ENCODE results near the gene RCBTB1.
"Not testable (repeated sequence)": the region's sequence is repeated elsewhere in the genome, so short reads cannot be mapped to it uniquely, and the experiment has no call there.

RCBTB1 gene

DNA sequence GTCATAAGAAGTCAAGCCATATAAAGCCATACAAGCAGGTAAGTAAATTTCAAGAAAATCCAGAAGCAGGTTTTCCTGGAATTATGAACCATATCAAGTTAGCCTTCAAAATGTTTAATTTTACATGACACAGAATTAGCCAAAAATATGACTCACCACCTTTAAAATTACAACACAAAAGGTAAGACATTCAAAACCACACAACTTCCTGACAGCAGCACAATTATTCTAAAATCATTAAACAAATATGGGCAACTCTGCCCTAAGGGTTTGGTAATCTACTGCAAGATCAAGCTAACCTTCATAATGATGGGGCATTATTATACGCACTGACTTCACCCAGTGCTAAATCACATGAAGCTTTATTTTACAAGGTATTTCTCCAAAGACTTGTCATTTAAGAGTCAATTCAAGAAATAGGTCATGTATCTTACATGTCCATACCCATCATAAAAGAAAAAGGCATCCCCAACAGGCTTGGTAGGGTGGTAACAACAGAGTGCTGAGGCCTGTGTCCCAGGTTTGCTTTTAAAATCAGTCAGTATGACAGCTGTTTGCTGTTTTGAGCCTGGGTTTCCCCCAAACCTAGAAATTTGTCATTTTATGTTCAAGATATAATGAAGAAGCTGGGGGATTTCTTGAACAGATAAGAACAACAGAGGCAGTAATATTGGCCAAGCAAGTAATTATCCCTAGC, 15.2 kb downstream of the RCBTB1 start:
- H3K36me3 ChIP-seq (ENCODE audit: insufficient read depth, low read depth, low read length), result peaks cover 16% of the 10 kb centered on the region
- H3K27ac ChIP-seq (ENCODE audit: low read length), result no peak overlapping the region
- H3K27me3 ChIP-seq (ENCODE audit: insufficient read depth, low read length), result no peaks in the 10 kb centered on the region
- no peak overlapping the region for H3K4me3 ChIP-seq (ENCODE audit: low read length)
- H3K9ac ChIP-seq (ENCODE audit: low read depth, low read length), result no peak overlapping the region
- no peaks in the 10 kb centered on the region for H3K9me3 ChIP-seq (ENCODE audit: insufficient read depth, low read depth, low read length)
- H3K4me1 ChIP-seq (ENCODE audit: insufficient read depth, low read length), result no peaks in the 10 kb centered on the region

DNA sequence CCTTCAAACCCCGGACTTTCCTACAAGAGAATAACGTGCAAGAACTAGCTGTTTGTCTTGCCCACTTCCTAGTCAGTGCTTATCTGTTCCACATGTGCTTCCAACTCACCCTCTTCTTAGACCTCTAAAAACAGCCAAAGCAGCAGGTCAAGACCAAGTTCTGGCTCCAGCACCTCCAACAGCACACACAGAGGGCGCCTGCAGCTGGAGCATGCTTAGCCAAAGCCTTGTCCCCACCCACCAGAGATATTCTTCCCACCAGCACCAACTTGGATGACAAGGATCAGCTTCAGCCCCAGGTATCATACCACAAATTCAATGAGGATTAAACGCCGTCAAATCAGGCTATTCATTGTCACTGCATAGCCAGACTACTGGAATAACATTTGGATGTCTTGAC, 17.9 kb downstream of the RCBTB1 start:
- H3K36me3 ChIP-seq (ENCODE audit: insufficient read depth, low read depth, low read length), result peaks cover 21% of the 10 kb centered on the region
- H3K27ac ChIP-seq (ENCODE audit: low read length), result no peak overlapping the region
- no peaks in the 10 kb centered on the region for H3K27me3 ChIP-seq (ENCODE audit: insufficient read depth, low read length)
- no peak overlapping the region for H3K9ac ChIP-seq (ENCODE audit: low read depth, low read length)
- H3K4me1 ChIP-seq (ENCODE audit: insufficient read depth, low read length), result no peaks in the 10 kb centered on the region
- H3K9me3 ChIP-seq (ENCODE audit: insufficient read depth, low read depth, low read length), result no peaks in the 10 kb centered on the region
- H3K4me3 ChIP-seq (ENCODE audit: low read length), result no peak overlapping the region

- H3K4me1 ChIP-seq (ENCODE audit: insufficient read depth, low read length), result no peaks in the 10 kb centered on the region
- no peak overlapping the region for H3K9ac ChIP-seq (ENCODE audit: low read depth, low read length)
- no peak overlapping the region for H3K4me3 ChIP-seq (ENCODE audit: low read length)
- H3K27ac ChIP-seq (ENCODE audit: low read length), result no peak overlapping the region
- peaks cover 19% of the 10 kb centered on the region for H3K36me3 ChIP-seq (ENCODE audit: insufficient read depth, low read depth, low read length)
- H3K9me3 ChIP-seq (ENCODE audit: insufficient read depth, low read depth, low read length), result no peaks in the 10 kb centered on the region
- H3K27me3 ChIP-seq (ENCODE audit: insufficient read depth, low read length), result no peaks in the 10 kb centered on the region
These were observed 18.9 kb downstream of the RCBTB1 start for GRCh38 chr13:49566461-49566860.

DNA sequence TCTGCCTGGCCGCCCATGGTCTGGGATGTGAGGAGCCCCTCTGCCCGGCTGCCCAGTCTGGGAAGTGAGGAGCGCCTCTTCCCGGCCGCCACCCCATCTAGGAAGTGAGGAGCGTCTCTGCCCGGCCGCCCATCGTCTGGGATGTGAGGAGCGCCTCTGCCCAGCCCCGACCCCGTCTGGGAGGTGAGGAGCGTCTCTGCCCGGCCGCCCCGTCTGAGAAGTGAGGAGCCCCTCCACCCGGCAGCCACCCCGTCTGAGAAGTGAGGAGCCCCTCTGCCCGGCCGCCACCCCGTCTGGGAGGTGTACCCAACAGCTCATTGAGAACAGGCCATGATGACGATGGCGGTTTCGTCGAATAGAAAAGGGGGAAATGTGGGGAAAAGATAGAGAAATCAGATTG, 19.9 kb downstream of the RCBTB1 start:
- not testable (repeated sequence) for H3K27me3 ChIP-seq (ENCODE audit: insufficient read depth, low read length); H3K4me1 ChIP-seq (ENCODE audit: insufficient read depth, low read length); H3K9me3 ChIP-seq (ENCODE audit: insufficient read depth, low read depth, low read length); H3K4me3 ChIP-seq (ENCODE audit: low read length); H3K27ac ChIP-seq (ENCODE audit: low read length); H3K9ac ChIP-seq (ENCODE audit: low read depth, low read length)
- peaks cover 25% of the 10 kb centered on the region for H3K36me3 ChIP-seq (ENCODE audit: insufficient read depth, low read depth, low read length)

DNA sequence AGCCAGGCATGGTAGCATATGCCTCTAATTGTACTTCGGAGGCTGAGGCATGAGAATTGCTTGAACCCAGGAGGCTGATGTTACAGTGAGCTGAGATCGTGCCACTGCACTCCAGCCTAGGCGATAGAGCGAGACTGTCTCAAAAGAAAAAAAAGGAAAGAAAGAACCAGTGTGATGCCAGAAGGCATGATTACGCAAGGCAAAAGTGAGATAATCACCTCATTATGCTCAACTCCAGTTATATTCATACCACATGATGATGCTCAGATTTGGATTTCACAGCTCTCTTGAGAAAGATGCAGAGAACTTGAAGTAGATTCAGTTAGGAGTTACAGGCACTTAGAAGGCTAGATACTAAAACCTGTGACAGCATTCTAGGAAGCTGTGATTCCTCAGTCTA, 21.8 kb downstream of the RCBTB1 start:
- Histone ChIP-seq H3K9ac (ENCODE audit: low read depth, low read length) (no peak overlapping the region), H3K27me3 (ENCODE audit: insufficient read depth, low read length) (no peaks in the 10 kb centered on the region), H3K9me3 (ENCODE audit: insufficient read depth, low read depth, low read length) (no peaks in the 10 kb centered on the region), H3K27ac (ENCODE audit: low read length) (no peak overlapping the region), H3K4me1 (ENCODE audit: insufficient read depth, low read length) (no peaks in the 10 kb centered on the region), H3K36me3 (ENCODE audit: insufficient read depth, low read depth, low read length) (peaks cover 45% of the 10 kb centered on the region), H3K4me3 (ENCODE audit: low read length) (no peak overlapping the region)

DNA sequence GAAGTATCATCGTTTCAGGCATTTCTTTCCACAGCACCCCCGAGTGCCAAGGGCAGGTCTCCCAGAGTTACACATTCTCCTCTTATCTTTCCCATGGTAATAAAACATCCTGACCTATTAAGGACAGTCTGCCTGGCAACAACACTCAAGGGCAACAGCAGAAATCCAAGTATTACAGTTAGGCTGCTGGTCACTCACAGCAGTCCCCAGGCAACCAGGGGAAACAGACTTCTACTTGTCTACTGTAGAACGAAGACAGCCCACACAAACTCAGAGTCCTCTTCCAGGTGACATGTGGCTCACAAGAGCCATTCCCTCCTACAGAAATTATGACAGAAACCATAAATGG, 24.3 kb downstream of the RCBTB1 start:
- Histone ChIP-seq H3K36me3 (ENCODE audit: insufficient read depth, low read depth, low read length) (peaks cover 48% of the 10 kb centered on the region), H3K27me3 (ENCODE audit: insufficient read depth, low read length) (no peaks in the 10 kb centered on the region), H3K27ac (ENCODE audit: low read length) (no peak overlapping the region), H3K4me1 (ENCODE audit: insufficient read depth, low read length) (no peaks in the 10 kb centered on the region), H3K9ac (ENCODE audit: low read depth, low read length) (no peak overlapping the region), H3K9me3 (ENCODE audit: insufficient read depth, low read depth, low read length) (no peaks in the 10 kb centered on the region), H3K4me3 (ENCODE audit: low read length) (no peak overlapping the region)

DNA sequence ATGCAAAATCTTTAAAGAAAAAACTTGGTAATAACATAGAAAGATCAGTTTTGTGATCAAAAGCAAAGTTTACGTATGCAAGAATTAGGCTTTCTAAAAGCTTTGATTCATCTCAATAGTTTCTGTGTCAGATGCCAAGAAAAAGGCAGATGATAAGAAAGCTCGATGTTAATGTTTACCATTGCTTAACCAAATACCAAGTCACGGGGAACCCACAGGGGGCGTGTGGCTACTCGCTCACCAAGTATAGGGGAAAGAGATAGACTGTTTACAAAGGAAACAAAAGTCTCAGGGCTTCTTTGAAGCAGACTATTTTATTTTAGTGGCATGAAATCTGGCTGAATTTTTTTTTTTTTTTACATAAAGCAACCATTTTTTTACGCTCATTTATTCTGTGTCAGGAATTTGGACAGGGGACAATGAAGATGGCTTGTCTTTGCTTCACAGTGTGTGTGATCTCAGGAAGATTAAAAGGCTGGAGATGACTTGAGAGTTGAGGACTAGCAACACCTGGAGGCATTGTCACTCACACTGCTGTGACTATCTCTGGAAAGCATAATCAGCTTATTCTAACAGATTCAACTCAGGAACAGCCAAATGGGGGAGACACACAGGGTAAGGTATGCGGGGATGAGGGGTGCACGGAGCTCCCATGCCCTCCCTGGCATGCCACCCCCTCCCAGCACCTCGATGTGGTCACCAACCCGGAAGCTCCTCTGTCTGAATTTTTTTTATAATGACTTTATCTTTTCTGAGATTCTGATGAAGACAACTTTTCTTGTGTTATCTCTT, 24.9 kb downstream of the RCBTB1 start:
- peaks cover 53% of the 10 kb centered on the region for H3K36me3 ChIP-seq (ENCODE audit: insufficient read depth, low read depth, low read length)
- H3K9me3 ChIP-seq (ENCODE audit: insufficient read depth, low read depth, low read length), result no peaks in the 10 kb centered on the region
- H3K4me3 ChIP-seq (ENCODE audit: low read length), result no peak overlapping the region
- no peak overlapping the region for H3K9ac ChIP-seq (ENCODE audit: low read depth, low read length)
- no peaks in the 10 kb centered on the region for H3K27me3 ChIP-seq (ENCODE audit: insufficient read depth, low read length)
- H3K27ac ChIP-seq (ENCODE audit: low read length), result no peak overlapping the region
- no peaks in the 10 kb centered on the region for H3K4me1 ChIP-seq (ENCODE audit: insufficient read depth, low read length)

DNA sequence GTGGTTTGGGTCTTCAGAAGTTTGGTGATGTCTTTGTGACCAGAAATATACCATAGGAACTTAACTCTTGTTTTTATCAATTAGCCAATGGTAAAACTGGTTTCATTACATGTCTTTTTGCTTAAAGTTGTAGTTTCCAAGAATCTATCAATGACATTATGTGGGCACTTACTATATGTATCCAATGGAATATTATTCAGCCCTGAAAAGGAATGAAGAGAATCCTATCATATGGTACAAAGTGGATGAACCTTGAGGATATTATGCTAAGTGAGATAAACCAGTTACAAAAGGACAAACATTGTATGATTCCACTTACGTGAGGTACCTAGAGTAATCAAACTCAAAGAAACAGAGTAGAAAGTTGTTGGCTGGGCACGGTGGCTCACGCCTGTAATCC, 26.4 kb downstream of the RCBTB1 start:
- H3K9ac ChIP-seq (ENCODE audit: low read depth, low read length), result no peak overlapping the region
- peaks cover 61% of the 10 kb centered on the region for H3K36me3 ChIP-seq (ENCODE audit: insufficient read depth, low read depth, low read length)
- H3K27ac ChIP-seq (ENCODE audit: low read length), result no peak overlapping the region
- H3K4me1 ChIP-seq (ENCODE audit: insufficient read depth, low read length), result no peaks in the 10 kb centered on the region
- no peak overlapping the region for H3K4me3 ChIP-seq (ENCODE audit: low read length)
- no peaks in the 10 kb centered on the region for H3K9me3 ChIP-seq (ENCODE audit: insufficient read depth, low read depth, low read length)
- no peaks in the 10 kb centered on the region for H3K27me3 ChIP-seq (ENCODE audit: insufficient read depth, low read length)

DNA sequence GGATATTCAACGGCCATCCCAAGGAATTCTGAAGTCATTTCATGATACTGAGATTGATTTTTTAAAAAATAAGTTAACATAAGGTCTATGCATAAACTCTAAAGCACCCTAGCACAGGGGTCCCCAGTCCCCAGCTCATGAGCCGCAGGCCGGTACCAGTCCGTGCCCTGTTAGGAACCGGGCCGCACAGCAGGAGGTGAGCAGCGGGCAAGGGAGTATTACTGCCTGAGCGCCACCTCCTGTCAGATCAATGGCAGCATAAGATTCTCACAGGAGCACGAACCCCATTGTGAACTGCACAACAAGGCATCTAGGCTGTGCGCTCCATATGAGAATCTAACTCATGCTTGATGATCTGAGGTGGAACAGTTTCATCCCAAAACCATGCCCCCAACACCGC, 31.0 kb downstream of the RCBTB1 start:
- Histone ChIP-seq H3K36me3 (ENCODE audit: insufficient read depth, low read depth, low read length) (peaks cover 65% of the 10 kb centered on the region), H3K27ac (ENCODE audit: low read length) (no peak overlapping the region), H3K4me3 (ENCODE audit: low read length) (no peak overlapping the region), H3K27me3 (ENCODE audit: insufficient read depth, low read length) (no peaks in the 10 kb centered on the region), H3K9me3 (ENCODE audit: insufficient read depth, low read depth, low read length) (no peaks in the 10 kb centered on the region), H3K4me1 (ENCODE audit: insufficient read depth, low read length) (no peaks in the 10 kb centered on the region), H3K9ac (ENCODE audit: low read depth, low read length) (no peak overlapping the region)

GRCh38 chr13:49553888-49554287, 31.5 kb downstream of the RCBTB1 start:
- no peak overlapping the region for H3K4me3 ChIP-seq (ENCODE audit: low read length)
- peaks cover 65% of the 10 kb centered on the region for H3K36me3 ChIP-seq (ENCODE audit: insufficient read depth, low read depth, low read length)
- H3K9ac ChIP-seq (ENCODE audit: low read depth, low read length), result no peak overlapping the region
- H3K4me1 ChIP-seq (ENCODE audit: insufficient read depth, low read length), result no peaks in the 10 kb centered on the region
- H3K27ac ChIP-seq (ENCODE audit: low read length), result no peak overlapping the region
- H3K9me3 ChIP-seq (ENCODE audit: insufficient read depth, low read depth, low read length), result no peaks in the 10 kb centered on the region
- H3K27me3 ChIP-seq (ENCODE audit: insufficient read depth, low read length), result no peaks in the 10 kb centered on the region

DNA sequence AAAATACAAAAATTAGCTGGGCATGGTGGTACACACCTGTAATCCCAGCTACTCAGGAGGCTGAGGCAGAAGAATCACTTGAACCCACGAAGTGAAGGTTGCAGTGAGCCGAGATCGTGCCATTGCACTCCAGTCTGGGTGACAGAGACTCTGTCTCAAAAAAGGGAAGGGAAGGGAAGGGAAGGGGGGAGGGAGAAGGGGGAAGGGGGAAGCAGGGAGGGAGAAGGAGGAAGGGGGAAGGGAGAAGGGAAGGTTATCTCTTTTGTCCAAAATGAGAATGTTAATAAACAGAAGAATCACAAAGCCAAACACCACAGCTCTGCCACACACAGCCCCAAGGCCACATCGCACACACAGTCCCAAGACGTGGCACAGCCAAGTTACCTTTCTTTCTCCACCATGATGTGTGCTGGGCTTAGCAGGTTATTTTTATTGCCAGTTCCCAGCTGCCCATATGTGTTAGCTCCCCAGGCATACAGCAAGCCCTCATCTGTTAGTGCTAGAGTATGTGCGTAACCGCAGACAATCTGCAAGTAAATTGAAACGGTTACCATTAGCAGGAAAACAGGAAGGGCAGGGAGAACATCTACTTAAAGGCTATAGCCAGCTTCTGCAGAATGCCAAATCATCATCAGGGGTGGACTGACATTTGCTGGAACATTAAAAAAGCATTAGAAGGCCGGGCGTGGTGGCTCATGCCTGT, 34.3 kb downstream of the RCBTB1 start:
- no peaks in the 10 kb centered on the region for H3K27me3 ChIP-seq (ENCODE audit: insufficient read depth, low read length)
- no peak overlapping the region for H3K4me3 ChIP-seq (ENCODE audit: low read length)
- H3K27ac ChIP-seq (ENCODE audit: low read length), result no peak overlapping the region
- H3K9me3 ChIP-seq (ENCODE audit: insufficient read depth, low read depth, low read length), result no peaks in the 10 kb centered on the region
- H3K9ac ChIP-seq (ENCODE audit: low read depth, low read length), result no peak overlapping the region
- peaks cover 72% of the 10 kb centered on the region for H3K36me3 ChIP-seq (ENCODE audit: insufficient read depth, low read depth, low read length)
- no peaks in the 10 kb centered on the region for H3K4me1 ChIP-seq (ENCODE audit: insufficient read depth, low read length)

- Histone ChIP-seq H3K27ac (ENCODE audit: low read length) (no peak overlapping the region), H3K9me3 (ENCODE audit: insufficient read depth, low read depth, low read length) (no peaks in the 10 kb centered on the region), H3K4me3 (ENCODE audit: low read length) (no peak overlapping the region), H3K9ac (ENCODE audit: low read depth, low read length) (no peak overlapping the region), H3K27me3 (ENCODE audit: insufficient read depth, low read length) (no peaks in the 10 kb centered on the region), H3K36me3 (ENCODE audit: insufficient read depth, low read depth, low read length) (peaks cover 74% of the 10 kb centered on the region), H3K4me1 (ENCODE audit: insufficient read depth, low read length) (no peaks in the 10 kb centered on the region)
These were observed 36.1 kb downstream of the RCBTB1 start for GRCh38 chr13:49549289-49549688.
